GM12875 (cell line): ENCODE measurements around the gene MAPRE3.
A peak's percentile ranks its signal among the peaks of the same experiment; 100 is the strongest.

Experiments
- H3K4me3 ChIP-seq: one replicate; pipeline ENCODE4 v1.5.1; 2011; ENCODE audit warnings: low read depth, low read length, control low read depth
- TF ChIP-seq, protein P1 (sequence below): IDR thresholded peaks from 2 replicates; pipeline ENCODE4 v1.5.1; 2011; ENCODE audit warnings: low read depth, mild to moderate bottlenecking, control low read depth, inconsistent platforms, low read length, moderate library complexity, borderline replicate concordance; ENCODE audit not compliant: insufficient read depth

MAPRE3 gene

DNA sequence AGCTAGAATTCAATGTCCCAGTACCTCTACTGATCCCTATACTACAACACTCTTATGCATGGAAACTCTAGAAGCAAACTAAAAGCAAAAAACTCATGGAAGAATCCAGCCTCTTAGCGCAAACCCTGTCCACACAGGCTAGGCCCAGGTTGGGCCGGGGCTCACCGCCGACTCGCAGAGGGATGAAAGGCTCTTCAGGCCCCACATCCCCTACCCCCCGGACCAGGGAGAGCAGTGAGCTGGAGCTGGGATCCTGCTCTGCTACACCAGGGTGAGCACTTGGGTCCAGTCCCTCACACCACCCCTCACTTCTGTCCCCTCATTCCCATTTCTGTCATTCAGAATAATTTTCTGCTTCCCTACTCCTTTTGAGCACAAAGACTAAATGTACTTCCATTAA lies 99.0 kb downstream of the MAPRE3 start:
- H3K4me3 ChIP-seq: no peak overlapping the region
- TF ChIP-seq, protein P1, sequence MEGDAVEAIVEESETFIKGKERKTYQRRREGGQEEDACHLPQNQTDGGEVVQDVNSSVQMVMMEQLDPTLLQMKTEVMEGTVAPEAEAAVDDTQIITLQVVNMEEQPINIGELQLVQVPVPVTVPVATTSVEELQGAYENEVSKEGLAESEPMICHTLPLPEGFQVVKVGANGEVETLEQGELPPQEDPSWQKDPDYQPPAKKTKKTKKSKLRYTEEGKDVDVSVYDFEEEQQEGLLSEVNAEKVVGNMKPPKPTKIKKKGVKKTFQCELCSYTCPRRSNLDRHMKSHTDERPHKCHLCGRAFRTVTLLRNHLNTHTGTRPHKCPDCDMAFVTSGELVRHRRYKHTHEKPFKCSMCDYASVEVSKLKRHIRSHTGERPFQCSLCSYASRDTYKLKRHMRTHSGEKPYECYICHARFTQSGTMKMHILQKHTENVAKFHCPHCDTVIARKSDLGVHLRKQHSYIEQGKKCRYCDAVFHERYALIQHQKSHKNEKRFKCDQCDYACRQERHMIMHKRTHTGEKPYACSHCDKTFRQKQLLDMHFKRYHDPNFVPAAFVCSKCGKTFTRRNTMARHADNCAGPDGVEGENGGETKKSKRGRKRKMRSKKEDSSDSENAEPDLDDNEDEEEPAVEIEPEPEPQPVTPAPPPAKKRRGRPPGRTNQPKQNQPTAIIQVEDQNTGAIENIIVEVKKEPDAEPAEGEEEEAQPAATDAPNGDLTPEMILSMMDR: no peak

DNA sequence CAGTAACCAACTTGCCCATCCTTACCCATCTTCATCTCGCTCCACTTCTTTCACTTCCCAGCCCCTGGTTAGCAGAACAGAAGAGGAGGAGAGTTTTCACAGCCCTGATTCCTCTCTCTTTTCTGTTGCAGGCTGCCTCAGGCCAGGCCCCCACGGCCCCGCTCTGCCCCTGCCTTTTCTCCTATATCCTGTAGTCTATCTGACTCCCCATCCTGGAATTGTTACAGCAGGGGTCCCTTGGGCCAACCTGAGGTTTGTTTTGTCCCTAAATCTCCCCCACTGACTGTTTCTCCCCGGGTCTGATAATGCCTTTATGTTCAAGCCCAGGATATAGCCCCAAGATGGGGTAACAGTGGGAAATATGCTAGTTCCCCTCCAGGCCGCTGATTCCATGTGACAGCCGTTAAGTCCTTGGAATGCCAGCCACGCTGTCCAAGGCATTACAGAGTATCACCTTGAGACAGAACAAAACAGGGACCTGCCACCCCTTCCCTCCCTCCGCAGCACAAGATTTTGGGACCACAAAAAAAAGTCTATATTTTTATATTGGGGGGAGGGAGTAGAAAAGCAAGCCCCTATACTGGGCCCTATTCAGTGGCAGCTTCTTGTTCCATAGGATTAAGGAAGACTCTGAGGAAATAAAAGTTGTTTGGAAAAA lies 99.7 kb downstream of the MAPRE3 start:
- TF ChIP-seq, protein P1: no peak
- peak overlapping the region; percentile 97 for H3K4me3 ChIP-seq

DNA sequence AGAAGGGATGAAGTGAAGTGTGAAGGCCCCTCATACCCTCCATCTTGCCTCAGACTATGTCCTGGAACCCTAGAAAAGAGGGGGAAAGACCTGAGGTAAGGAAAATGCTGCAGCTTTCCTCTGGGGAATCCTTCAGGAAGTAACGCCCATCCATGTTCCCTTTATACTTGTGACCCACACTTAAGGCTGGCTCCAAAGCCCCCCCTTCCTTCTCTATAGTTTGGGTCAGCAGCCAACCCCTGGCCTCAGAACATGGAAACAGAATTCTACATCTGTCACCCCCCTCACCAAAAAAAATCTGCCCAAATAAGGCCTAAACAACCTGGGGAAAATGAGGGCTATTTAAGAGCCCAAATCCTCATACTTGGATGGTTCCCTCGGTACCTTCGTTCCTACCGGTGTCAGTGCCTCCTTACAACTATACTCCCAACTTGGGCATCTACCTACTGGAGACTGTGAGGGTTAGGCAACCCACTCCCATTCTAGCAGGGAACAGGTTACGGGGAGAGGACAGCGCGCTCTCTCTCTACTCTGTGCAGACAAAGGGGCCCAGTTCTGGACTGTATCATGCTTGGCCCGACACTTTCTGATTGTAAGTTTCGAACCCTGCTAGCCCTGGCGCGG lies 100.3 kb downstream of the MAPRE3 start:
- TF ChIP-seq, protein P1: no peak

DNA sequence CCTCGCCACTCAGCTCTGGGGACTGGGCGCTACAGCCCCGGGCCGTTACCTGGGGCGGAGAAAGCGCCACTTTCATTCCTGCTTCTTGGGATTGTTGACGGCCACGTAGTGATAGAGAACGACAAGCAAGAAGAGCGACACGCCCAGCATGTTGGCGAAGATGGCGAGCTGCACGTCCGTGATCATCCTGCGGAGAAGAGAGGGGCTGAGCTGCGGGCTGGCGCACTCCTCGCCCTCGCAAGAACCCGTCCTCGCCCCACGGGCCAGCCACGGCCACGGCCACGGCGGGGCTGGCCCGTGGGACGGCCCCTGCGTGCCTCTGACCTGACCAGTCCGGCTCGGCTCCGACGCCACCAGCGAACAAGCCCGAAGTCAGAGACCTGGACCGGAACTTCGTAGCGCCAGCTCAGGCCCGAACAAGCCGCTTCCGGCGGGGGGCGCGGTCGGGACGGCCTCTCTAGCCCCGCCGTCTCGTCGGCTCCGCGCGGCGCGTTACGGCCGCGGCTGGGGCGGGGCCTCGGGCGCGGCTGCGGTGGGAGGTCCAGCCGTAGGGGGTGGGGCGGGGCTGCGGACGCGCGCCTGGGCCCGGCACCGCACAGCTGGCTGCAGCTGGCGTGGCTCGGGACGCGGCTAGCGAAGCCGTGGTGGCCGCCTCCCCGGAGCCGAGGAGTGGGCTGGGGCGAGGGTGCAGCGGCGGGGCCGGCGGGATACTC lies 101.0 kb downstream of the MAPRE3 start, which contains the start of gene OST4:
Gene OST4 (minus strand): TSS at position 378 of the 713 bp plus-strand sequence.
- peak within 1 kb of the TSS; percentile 97 for H3K4me3 ChIP-seq
- TF ChIP-seq, protein P1: peak; percentile 1; the same call in 1 of the 2 replicates

More for the DNA sequence above, 100.3 kb downstream of the MAPRE3 start:
- peak overlapping the region; percentile 97 for H3K4me3 ChIP-seq

DNA sequence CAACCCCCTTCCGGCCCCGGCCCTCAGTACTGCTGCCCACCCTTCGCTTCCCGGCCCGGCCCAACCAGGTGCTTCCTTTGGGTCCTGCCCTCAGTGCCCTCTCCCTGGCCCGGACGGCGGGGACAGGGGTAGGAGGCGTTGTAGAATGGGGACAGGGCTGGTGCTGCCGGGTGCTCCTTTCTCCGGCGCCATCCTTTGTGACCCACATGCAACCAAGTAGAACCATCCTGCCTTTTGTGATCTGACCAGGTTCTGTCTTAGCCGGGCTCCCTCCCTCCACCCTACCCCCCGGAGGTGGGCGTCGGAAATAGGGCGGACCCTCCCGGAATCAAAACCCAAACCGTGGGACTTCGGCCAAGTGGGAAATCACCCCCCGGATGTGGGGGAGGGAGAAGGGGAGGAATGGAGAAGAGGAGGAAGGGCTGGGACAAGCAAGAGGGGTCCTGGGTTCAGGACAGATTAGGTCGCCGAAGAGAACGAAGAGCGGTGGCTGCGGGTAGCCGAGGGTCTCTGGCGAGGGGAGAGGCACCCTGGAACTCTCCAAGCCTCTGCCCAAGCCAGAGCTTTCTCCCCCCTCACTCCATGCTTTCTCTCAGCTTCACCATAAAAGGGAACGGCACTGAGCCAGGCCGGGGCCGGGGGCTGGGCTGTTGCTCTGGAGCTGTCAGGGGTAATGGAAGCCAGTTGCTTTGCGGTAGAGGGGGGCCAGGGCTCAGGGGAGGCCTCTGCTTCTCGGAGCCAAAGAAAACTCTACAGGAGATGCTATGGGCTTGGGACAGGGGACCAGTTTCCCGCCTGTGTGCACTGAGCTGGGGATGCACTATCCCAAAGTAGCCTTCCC lies 101.8 kb downstream of the MAPRE3 start:
- peak overlapping the region; percentile 59 for H3K4me3 ChIP-seq
- TF ChIP-seq, protein P1: no peak

DNA sequence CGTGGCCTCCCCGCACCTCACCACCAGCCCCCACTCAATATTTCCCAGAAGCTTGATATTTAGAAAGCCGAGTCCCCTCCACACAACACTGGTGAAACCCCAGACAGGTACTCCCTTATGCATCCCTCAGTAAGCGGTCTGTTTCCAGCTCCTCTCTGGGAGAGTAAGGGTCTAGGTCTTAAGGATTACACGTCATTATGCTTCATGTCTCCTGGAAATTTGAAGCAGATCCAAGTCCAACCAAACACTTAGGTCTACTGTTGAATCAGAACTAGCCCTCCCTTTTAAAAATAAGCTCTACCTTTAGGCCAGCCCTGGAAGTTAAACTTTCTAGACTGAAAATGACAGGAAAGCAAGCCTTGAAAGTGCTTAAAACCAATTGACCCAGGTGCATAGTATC lies 102.5 kb downstream of the MAPRE3 start:
- no peak overlapping the region for H3K4me3 ChIP-seq
- TF ChIP-seq, protein P1: no peak
